ENCODE data around the gene BNC2. TPM values are rescaled to one million over a fixed set of nuclear protein-coding genes. Genes with fewer than 3 reads are reported as not detected.

BNC2 gene
- total RNA-seq, 4 donors from 2014 or later: 20.5 to 55.4 (median 26.2) TPM

DNA sequence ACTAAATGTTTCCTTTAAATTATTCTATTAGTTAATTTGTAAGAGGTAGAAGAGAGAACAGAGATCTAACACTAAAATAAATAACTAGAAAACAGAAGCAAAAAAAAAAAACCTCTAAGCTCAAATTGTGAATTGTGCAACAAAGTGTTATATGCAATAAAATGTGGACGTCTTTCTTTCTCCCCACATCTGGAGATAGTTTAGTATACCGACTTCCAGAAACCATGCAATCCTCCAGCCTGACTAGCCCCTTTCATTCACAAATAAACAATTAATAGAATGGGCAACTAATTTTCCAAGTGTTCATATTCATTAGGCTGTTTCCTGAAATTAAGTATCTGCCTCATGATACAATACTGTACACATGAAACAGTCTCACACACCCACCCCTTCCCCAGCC is 258.5 kb downstream of the BNC2 start:
- DNase-seq: no peak
- no peaks in the 10 kb centered on the region for H3K4me1 ChIP-seq
- TF ChIP-seq EP300 (IDR thresholded peaks at IDR 0.05; ENCODE audit: low read depth) (no peak), POLR2AphosphoS5 (IDR thresholded peaks at IDR 0.05) (no peak), POLR2A (IDR thresholded peaks at IDR 0.05) (no peak), CTCF (IDR thresholded peaks at IDR 0.05) (no peak)
- H3K9me3 ChIP-seq: no peaks in the 10 kb centered on the region
- in situ Hi-C loops (cut with MboI; ENCODE audit: low pct_ligation_motif_present in 1 of 4, low pct_unique_long_range_greater_than_20kb in 1 of 4, low sequenced_read_pairs in 3 of 4): loop anchor here in 1 of 4 donors (25.0 kb wide), 1 partner anchor 425 kb away; no protein-coding TSS in a partner anchor
- no peaks in the 10 kb centered on the region for H3K27me3 ChIP-seq
- no peak overlapping the region for H3K27ac ChIP-seq
- no peak overlapping the region for H3K4me3 ChIP-seq
- intact Hi-C loops (cut with DNase I; ENCODE audit: low total_unique reads): loop anchor here (5.0 kb wide), 1 partner anchor 1705 kb away; no protein-coding TSS in a partner anchor
- H3K36me3 ChIP-seq: no peaks in the 10 kb centered on the region
- 57 to 60% methylated on average over 1 to 2 of the region's 2 CpGs for WGBS, 2 donors (ENCODE audit: low coverage in 1 of 2)

DNA sequence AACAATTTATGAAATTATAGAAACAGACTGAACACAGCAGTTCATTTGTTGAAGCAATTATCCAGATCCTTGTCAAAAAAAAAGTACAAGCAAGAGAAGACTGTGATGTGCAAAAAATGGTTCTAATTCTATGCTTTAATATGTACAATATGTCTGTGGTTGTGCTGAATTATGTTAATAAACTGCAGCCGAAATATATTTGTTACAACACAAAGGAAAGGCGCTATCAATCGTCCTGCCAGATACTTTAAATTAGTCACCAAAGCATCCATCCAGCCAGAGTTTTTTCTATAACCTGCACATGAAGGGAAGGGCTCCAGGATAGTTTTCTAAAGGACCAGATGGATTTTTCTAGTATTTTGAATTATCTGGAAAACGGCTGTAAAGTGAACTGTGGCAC is 259.5 kb downstream of the BNC2 start:
- 60 to 95% methylated on average over 3 to 4 of the region's 4 CpGs for WGBS, 2 donors (ENCODE audit: low coverage in 1 of 2)
- in situ Hi-C loops (cut with MboI; ENCODE audit: low pct_ligation_motif_present in 1 of 4, low pct_unique_long_range_greater_than_20kb in 1 of 4, low sequenced_read_pairs in 3 of 4): loop anchor here in 1 of 4 donors (25.0 kb wide), 1 partner anchor 424 kb away; no protein-coding TSS in a partner anchor
- no peaks in the 10 kb centered on the region for H3K27me3 ChIP-seq
- TF ChIP-seq POLR2AphosphoS5 (IDR thresholded peaks at IDR 0.05) (no peak), CTCF (IDR thresholded peaks at IDR 0.05) (no peak), EP300 (IDR thresholded peaks at IDR 0.05; ENCODE audit: low read depth) (no peak), POLR2A (IDR thresholded peaks at IDR 0.05) (no peak)
- no peaks in the 10 kb centered on the region for H3K4me1 ChIP-seq
- H3K9me3 ChIP-seq: no peaks in the 10 kb centered on the region
- H3K27ac ChIP-seq: no peak overlapping the region
- no peak overlapping the region for H3K4me3 ChIP-seq
- intact Hi-C loops (cut with DNase I; ENCODE audit: low total_unique reads): loop anchor here (5.0 kb wide), 1 partner anchor 1704 kb away; no protein-coding TSS in a partner anchor
- no peaks in the 10 kb centered on the region for H3K36me3 ChIP-seq
- no peak for DNase-seq

- WGBS, 2 donors (ENCODE audit: low coverage in 1 of 2): 60 to 75% methylated on average over 3 of the region's 3 CpGs
- intact Hi-C loops (cut with DNase I; ENCODE audit: low total_unique reads) (loop anchor here (5.0 kb wide), 1 partner anchor 1703 kb away; no protein-coding TSS in a partner anchor), in situ Hi-C loops (cut with MboI; ENCODE audit: low pct_ligation_motif_present in 1 of 4, low pct_unique_long_range_greater_than_20kb in 1 of 4, low sequenced_read_pairs in 3 of 4) (loop anchor here in 1 of 4 donors (25.0 kb wide), 1 partner anchor 423 kb away; no protein-coding TSS in a partner anchor)
- no peak for DNase-seq
- Histone ChIP-seq H3K4me3 (no peak overlapping the region), H3K9me3 (no peaks in the 10 kb centered on the region), H3K27me3 (no peaks in the 10 kb centered on the region), H3K4me1 (no peaks in the 10 kb centered on the region), H3K27ac (no peak overlapping the region), H3K36me3 (no peaks in the 10 kb centered on the region)
- no peak for TF ChIP-seq EP300 (IDR thresholded peaks at IDR 0.05; ENCODE audit: low read depth)
- no peak for TF ChIP-seq POLR2A (IDR thresholded peaks at IDR 0.05)
- TF ChIP-seq POLR2AphosphoS5 (IDR thresholded peaks at IDR 0.05): no peak
- TF ChIP-seq CTCF (IDR thresholded peaks at IDR 0.05): no peak
Measured at GRCh38 chr9:16610538-16610937, 259.9 kb downstream of the BNC2 start.

- no peak for TF ChIP-seq CTCF (IDR thresholded peaks at IDR 0.05)
- TF ChIP-seq POLR2A (IDR thresholded peaks at IDR 0.05): no peak
- no peak for TF ChIP-seq EP300 (IDR thresholded peaks at IDR 0.05; ENCODE audit: low read depth)
- TF ChIP-seq POLR2AphosphoS5 (IDR thresholded peaks at IDR 0.05): no peak
- in situ Hi-C loops (cut with MboI; ENCODE audit: low pct_ligation_motif_present in 1 of 4, low pct_unique_long_range_greater_than_20kb in 1 of 4, low sequenced_read_pairs in 3 of 4) (loop anchor here in 1 of 4 donors (25.0 kb wide), 1 partner anchor 422 kb away; no protein-coding TSS in a partner anchor), intact Hi-C loops (cut with DNase I; ENCODE audit: low total_unique reads) (no loop called here)
- H3K9me3 ChIP-seq: no peaks in the 10 kb centered on the region
- no peaks in the 10 kb centered on the region for H3K27me3 ChIP-seq
- H3K36me3 ChIP-seq: no peaks in the 10 kb centered on the region
- no peak overlapping the region for H3K4me3 ChIP-seq
- no peak for DNase-seq
- 86 to 90% methylated on average over 1 to 2 of the region's 2 CpGs for WGBS, 2 donors (ENCODE audit: low coverage in 1 of 2)
- H3K4me1 ChIP-seq: peaks cover 0 to 8% (median 0%) of the 10 kb centered on the region in 4 donors
- no peak overlapping the region for H3K27ac ChIP-seq
Measured at GRCh38 chr9:16608906-16609305, 261.6 kb downstream of the BNC2 start.
